Brain pericyte (primary cell): ENCODE results near the gene CDYL2.

Source experiments
- DNase-seq: peaks from one replicate; pipeline ENCODE4 v3.0.0-alpha.2; 2012; ENCODE audit warnings: low read depth, low spot score

Gene CDYL2

GRCh38 chr16:80594756-80595155 lies 209.6 kb downstream of the CDYL2 start:
- no peak for DNase-seq

GRCh38 chr16:80592273-80592672 lies 212.1 kb downstream of the CDYL2 start:
- no peak for DNase-seq

GRCh38 chr16:80591071-80591915 lies 213.1 kb downstream of the CDYL2 start:
- no peak for DNase-seq

GRCh38 chr16:80587071-80587470 lies 217.3 kb downstream of the CDYL2 start:
- DNase-seq, result no peak

- no peak for DNase-seq
These were observed 217.9 kb downstream of the CDYL2 start for GRCh38 chr16:80586476-80586875.

GRCh38 chr16:80585764-80586163 lies 218.6 kb downstream of the CDYL2 start:
- DNase-seq, result no peak

GRCh38 chr16:80583466-80583865 lies 220.9 kb downstream of the CDYL2 start:
- no peak for DNase-seq

GRCh38 chr16:80580109-80580832 lies 224.1 kb downstream of the CDYL2 start:
- DNase-seq, result no peak

GRCh38 chr16:80577485-80578280 lies 226.7 kb downstream of the CDYL2 start:
- no peak for DNase-seq

- DNase-seq, result no peak
These were observed 228.0 kb downstream of the CDYL2 start for GRCh38 chr16:80576343-80576912.

- no peak for DNase-seq
These were observed 230.7 kb downstream of the CDYL2 start for GRCh38 chr16:80573700-80574120.

GRCh38 chr16:80570106-80570478 lies 234.3 kb downstream of the CDYL2 start:
- DNase-seq, result no peak

GRCh38 chr16:80569440-80570105 lies 234.8 kb downstream of the CDYL2 start:
- DNase-seq, result no peak

GRCh38 chr16:80564394-80564793 lies 240.0 kb downstream of the CDYL2 start:
- DNase-seq, result no peak

GRCh38 chr16:80563066-80563465 lies 241.3 kb downstream of the CDYL2 start:
- DNase-seq, result no peak

- DNase-seq, result no peak
These were observed 245.0 kb downstream of the CDYL2 start for GRCh38 chr16:80559369-80559768.

- DNase-seq, result no peak
These were observed 247.4 kb downstream of the CDYL2 start for GRCh38 chr16:80557037-80557436.

- DNase-seq, result no peak
These were observed 247.9 kb downstream of the CDYL2 start for GRCh38 chr16:80556481-80556880.

GRCh38 chr16:80554033-80554432 lies 250.4 kb downstream of the CDYL2 start:
- no peak for DNase-seq

- DNase-seq, result no peak
These were observed 252.1 kb downstream of the CDYL2 start for GRCh38 chr16:80552277-80552676.
